ENCODE measurements around the gene FAM219A.
"Not testable (repeated sequence)": the region's sequence is repeated elsewhere in the genome, so short reads cannot be mapped to it uniquely, and the experiment has no call there.

Gene FAM219A

GRCh38 chr9:34363619-34364351 is 94.6 kb downstream of the FAM219A start:
- DNase-seq (ENCODE audit: extremely low read depth in 1 of 2, low read depth in 1 of 2), result no peak

DNA sequence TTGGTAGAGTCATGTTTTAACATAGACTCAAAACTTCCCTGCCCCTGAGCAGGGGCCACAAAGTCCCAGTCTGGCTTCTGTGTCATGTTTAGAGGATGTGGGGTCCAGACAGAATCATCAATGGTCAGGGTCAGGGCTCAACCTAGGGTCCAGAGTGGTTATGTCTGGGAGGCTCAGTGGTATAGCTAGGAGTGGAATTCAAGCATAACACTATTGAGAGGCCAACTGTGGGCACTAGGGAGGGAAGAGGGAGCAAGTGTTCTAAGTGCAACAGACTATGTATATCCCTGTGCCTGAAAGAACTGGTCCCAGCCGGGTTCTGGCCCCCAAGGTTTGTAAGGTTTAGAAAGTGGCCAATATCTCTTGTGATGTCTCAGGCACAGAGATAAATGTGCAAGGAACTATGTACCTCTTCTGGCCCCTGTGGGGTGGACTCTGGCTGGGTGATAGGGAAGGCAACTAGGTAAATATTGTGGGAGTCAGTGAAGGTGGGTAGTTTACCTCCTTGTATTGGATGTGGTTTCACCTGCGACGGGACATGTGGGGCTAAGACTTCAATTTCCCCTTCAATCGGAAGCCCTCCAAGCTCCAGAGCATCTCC is 95.7 kb downstream of the FAM219A start:
- DNase-seq (ENCODE audit: extremely low read depth in 1 of 2, low read depth in 1 of 2), result no peak

DNA sequence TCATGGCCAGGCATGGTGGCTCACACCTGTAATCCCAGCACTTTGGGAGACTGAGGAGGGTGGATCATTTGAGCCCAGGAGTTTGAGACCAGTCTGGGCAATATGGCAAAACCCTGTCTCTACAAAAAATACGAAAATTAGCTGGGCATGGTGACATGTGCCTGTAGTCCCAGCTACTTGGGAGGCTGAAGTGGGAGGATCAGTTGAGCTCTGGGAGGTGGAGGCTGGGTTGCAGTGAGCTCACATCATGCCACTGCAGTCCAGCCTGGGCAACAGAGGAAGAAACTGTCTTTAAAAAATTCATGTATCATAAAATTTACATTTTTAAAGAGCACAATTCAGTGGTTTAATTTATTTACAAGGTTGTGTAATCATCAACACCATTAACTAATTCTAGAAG is 105.4 kb downstream of the FAM219A start:
- DNase-seq (ENCODE audit: extremely low read depth in 1 of 2, low read depth in 1 of 2), result not testable (repeated sequence)

GRCh38 chr9:34352122-34352652 is 106.2 kb downstream of the FAM219A start:
- not testable (repeated sequence) for DNase-seq (ENCODE audit: extremely low read depth in 1 of 2, low read depth in 1 of 2)

GRCh38 chr9:34349324-34349723 is 109.0 kb downstream of the FAM219A start:
- no peak for DNase-seq (ENCODE audit: extremely low read depth in 1 of 2, low read depth in 1 of 2)
